ENCODE data around the gene CCL14. TPM values are rescaled to one million over a fixed set of nuclear protein-coding genes. Genes with fewer than 3 reads are reported as not detected.
"Not testable (repeated sequence)": the region's sequence is repeated elsewhere in the genome, so short reads cannot be mapped to it uniquely, and the experiment has no call there.

Gene CCL14
- total and polyA plus RNA-seq, 10 donors, result 72.3 to 1,219 (median 291) TPM

GRCh38 chr17:35947156-35947585, 39.4 kb downstream of the CCL14 start:
- DNase-seq, result no peak
- intact Hi-C loops (cut with DNase I; ENCODE audit: low total_unique reads), result no loop called here

GRCh38 chr17:35944151-35944550, 42.4 kb downstream of the CCL14 start:
- H3K4me3 ChIP-seq, result no peak overlapping the region
- TF ChIP-seq POLR2AphosphoS5 (IDR thresholded peaks at IDR 0.05), result no peak
- TF ChIP-seq CTCF (IDR thresholded peaks at IDR 0.05 in 8 of 11, conservative IDR thresholded peaks at IDR 0.05 in 3 of 11), result no peak
- TF ChIP-seq POLR2A (IDR thresholded peaks at IDR 0.05), result no peak
- H3K27ac ChIP-seq, result no peak overlapping the region
- no peaks in the 10 kb centered on the region for H3K9me3 ChIP-seq
- no peaks in the 10 kb centered on the region for H3K36me3 ChIP-seq
- DNase-seq, result no peak
- no peaks in the 10 kb centered on the region for H3K27me3 ChIP-seq (replicated peaks in 1 of 7)
- intact Hi-C loops (cut with DNase I; ENCODE audit: low total_unique reads), result no loop called here
- WGBS, 5 donors, result 65 to 87% (median 73%) methylated on average over 4 of the region's 4 CpGs
- peaks cover 0 to 9% (median 5%) of the 10 kb centered on the region in 6 donors for H3K4me1 ChIP-seq

More at GRCh38 chr17:35947156-35947585, 39.4 kb downstream of the CCL14 start:
- TF ChIP-seq CTCF (IDR thresholded peaks at IDR 0.05 in 8 of 11, conservative IDR thresholded peaks at IDR 0.05 in 3 of 11), result peak; percentile 38 to 80 (median 71)
- TF ChIP-seq POLR2A (IDR thresholded peaks at IDR 0.05), result no peak
- Histone ChIP-seq H3K27me3 (replicated peaks in 1 of 7) (no peaks in the 10 kb centered on the region), H3K4me1 (peaks cover 0 to 9% (median 5%) of the 10 kb centered on the region in 6 donors), H3K4me3 (peak overlapping the region in 2 of 8 donors; percentile 16 to 45), H3K27ac (no peak overlapping the region), H3K9me3 (no peaks in the 10 kb centered on the region), H3K36me3 (no peaks in the 10 kb centered on the region)
- WGBS, 5 donors, result 20 to 31% (median 27%) methylated on average over 12 of the region's 12 CpGs

GRCh38 chr17:35943537-35943936, 43.0 kb downstream of the CCL14 start, which contains the start of gene LYZL6:
Gene LYZL6, minus strand, starts transcription at chr17:35943713. Its CDS starts 4,357 bp downstream, at chr17:35939356.
- intact Hi-C loops (cut with DNase I; ENCODE audit: low total_unique reads), result no loop called here
- TF ChIP-seq CTCF (IDR thresholded peaks at IDR 0.05 in 8 of 11, conservative IDR thresholded peaks at IDR 0.05 in 3 of 11), result no peak
- TF ChIP-seq POLR2AphosphoS5 (IDR thresholded peaks at IDR 0.05), result no peak
- no peak for TF ChIP-seq POLR2A (IDR thresholded peaks at IDR 0.05)
- WGBS, 5 donors, result 76 to 89% (median 80%) methylated on average over 2 of the region's 2 CpGs

GRCh38 chr17:35942588-35943186, 43.8 kb downstream of the CCL14 start:
- TF ChIP-seq POLR2A (IDR thresholded peaks at IDR 0.05), result no peak
- no peak for TF ChIP-seq CTCF (IDR thresholded peaks at IDR 0.05 in 8 of 11, conservative IDR thresholded peaks at IDR 0.05 in 3 of 11)
- TF ChIP-seq POLR2AphosphoS5 (IDR thresholded peaks at IDR 0.05), result no peak

More at GRCh38 chr17:35943537-35943936, 43.0 kb downstream of the CCL14 start, which contains the start of gene LYZL6:
- Histone ChIP-seq H3K9me3 (no peaks in the 10 kb centered on the region), H3K4me3 (no peak within 1 kb of the TSS), H3K36me3 (no peaks in the 10 kb centered on the region), H3K4me1 (peaks cover 0 to 9% (median 5%) of the 10 kb centered on the region in 6 donors), H3K27ac (no peak within 1 kb of the TSS), H3K27me3 (replicated peaks in 1 of 7) (no peaks in the 10 kb centered on the region)
- no peak for DNase-seq

GRCh38 chr17:35938492-35938891, 48.0 kb downstream of the CCL14 start:
- H3K27me3 ChIP-seq (replicated peaks in 1 of 7); intact Hi-C loops (cut with DNase I; ENCODE audit: low total_unique reads); H3K9me3 ChIP-seq; H3K27ac ChIP-seq; H3K36me3 ChIP-seq; H3K4me3 ChIP-seq; H3K4me1 ChIP-seq; DNase-seq: not testable (repeated sequence)
- 91 to 95% (median 93%) methylated on average over 2 to 3 of the region's 3 CpGs for WGBS, 5 donors

More at GRCh38 chr17:35942588-35943186, 43.8 kb downstream of the CCL14 start:
- no peaks in the 10 kb centered on the region for H3K36me3 ChIP-seq
- intact Hi-C loops (cut with DNase I; ENCODE audit: low total_unique reads), result no loop called here
- peaks cover 0 to 9% (median 5%) of the 10 kb centered on the region in 6 donors for H3K4me1 ChIP-seq
- no peak overlapping the region for H3K4me3 ChIP-seq
- no peak for DNase-seq
- H3K27me3 ChIP-seq (replicated peaks in 1 of 7), result no peaks in the 10 kb centered on the region
- WGBS, 5 donors, result 76 to 78% (median 76%) methylated on average over 9 of the region's 9 CpGs
- no peaks in the 10 kb centered on the region for H3K9me3 ChIP-seq
- H3K27ac ChIP-seq, result no peak overlapping the region
